Neural crest cell (in vitro differentiated cells): ENCODE results near the gene CCRL2. TPM values are rescaled to one million over a fixed set of nuclear protein-coding genes. Genes with fewer than 3 reads are reported as not detected.

ENCODE experiments used
- DNase-seq: peaks from one replicate; pipeline ENCODE4 v3.0.0; 2021; ENCODE audit warnings: low read depth, mixed read lengths, low spot score
- H3K27ac Mint-ChIP-seq: one replicate; pipeline ENCODE4 v1.8.0; 2021; ENCODE audit warnings: mild to moderate bottlenecking, mixed read lengths; ENCODE audit not compliant: unreplicated experiment
- H3K27me3 Mint-ChIP-seq: 2 replicates; pipeline ENCODE4 v1.8.0; 2021; ENCODE audit warnings: low read depth, mild to moderate bottlenecking, mixed read lengths
- H3K36me3 Mint-ChIP-seq: 2 replicates; pipeline ENCODE4 v1.8.0; 2021; ENCODE audit warnings: low read depth, mild to moderate bottlenecking, mixed read lengths
- H3K4me1 Mint-ChIP-seq: 2 replicates; pipeline ENCODE4 v1.8.0; 2021; ENCODE audit warnings: mixed read lengths
- H3K4me3 Mint-ChIP-seq: one replicate; pipeline ENCODE4 v1.8.0; 2021; ENCODE audit warnings: mild to moderate bottlenecking, mixed read lengths
- H3K9me3 Mint-ChIP-seq: 2 replicates; pipeline ENCODE4 v1.8.0; 2021; ENCODE audit warnings: mixed read lengths
- CTCF ChIP-seq: fragments of 200-600 bp; sonication (generic); conservative IDR thresholded peaks from 2 replicates; pipeline ENCODE4 v1.5.0; 2021; ENCODE audit warnings: antibody characterized with exemption, mild to moderate bottlenecking
- total RNA-seq: library from RNA; stranded (reverse); gene quantifications from 2 replicates; pipeline ENCODE4 v1.2.1, GENCODE V29; 2021

Gene CCRL2
- total RNA-seq, 1 donor from 2014 or later, result not detected

GRCh38 chr3:46456118-46456517 lies 49.1 kb downstream of the CCRL2 start:
- Mint-ChIP-seq H3K4me3 (no peak overlapping the region), H3K27me3 (peaks cover 16% of the 10 kb centered on the region), H3K9me3 (peaks cover 3% of the 10 kb centered on the region), H3K4me1 (no peaks in the 10 kb centered on the region), H3K36me3 (no peaks in the 10 kb centered on the region), H3K27ac (no peak overlapping the region)
- no peak for TF ChIP-seq CTCF
- DNase-seq, result no peak

Other genes starting within 250 kb of the CCRL2 start
- 0.12 TPM in 1 of 2 replicates, not detected in the other for gene CCR1, start 198.9 kb upstream of the CCRL2 start, total RNA-seq
- gene CCR3, start 164.8 kb upstream of the CCRL2 start, total RNA-seq, result not detected in 2 replicates
- gene CCR2, start 53.1 kb upstream of the CCRL2 start, total RNA-seq, result not detected in 2 replicates
- not detected in 2 replicates for gene CCR5, start 36.3 kb upstream of the CCRL2 start, total RNA-seq
- gene LTF, start 57.6 kb downstream of the CCRL2 start, total RNA-seq, result not detected in 2 replicates
- gene RTP3, start 90.7 kb downstream of the CCRL2 start, total RNA-seq, result not detected in 2 replicates
- gene LRRC2, start 159.0 kb downstream of the CCRL2 start, total RNA-seq, result 0.12 TPM in 1 of 2 replicates, not detected in the other
- gene FAM240A, start 205.3 kb downstream of the CCRL2 start, total RNA-seq, result not detected in 2 replicates